Transverse colon (tissue), 4 donors: ENCODE data around the gene RYR3. TPM values are rescaled to one million over a fixed set of nuclear protein-coding genes. Genes with fewer than 3 reads are reported as not detected.

Source experiments
- DNase-seq: peaks from one replicate; pipeline ENCODE4 v3.0.0-alpha.2; 2019
- H3K27ac ChIP-seq, 4 donors: fragments of 200-600 bp; sonication (generic); 2 replicates each; pipeline ENCODE4 v1.5.1; 2016 to 2018; ENCODE audit warnings: inconsistent platforms in 4 of 4
- H3K27me3 ChIP-seq: fragments of 200-600 bp; sonication (generic); 2 replicates; pipeline ENCODE4 v1.5.1; 2017; ENCODE audit warnings: inconsistent platforms
- H3K36me3 ChIP-seq, 4 donors: fragments of 200-600 bp; sonication (generic); 2 replicates each; pipeline ENCODE4 v1.5.1; 2017 to 2019; ENCODE audit warnings: inconsistent platforms in 4 of 4
- H3K4me1 ChIP-seq, 4 donors: fragments of 200-600 bp; sonication (generic); 2 replicates each; pipeline ENCODE4 v1.5.1; 2017 to 2020; ENCODE audit warnings: inconsistent platforms in 4 of 4
- H3K4me3 ChIP-seq, 4 donors: fragments of 200-600 bp; sonication (generic); 1 replicate in 1 of 4; 2 replicates in 3 of 4; pipeline versions ENCODE4 v1.5.1 to v1.6.1; 2017 to 2019; ENCODE audit warnings: inconsistent platforms in 4 of 4
- H3K9me3 ChIP-seq, 2 donors: fragments of 200-600 bp; sonication (generic); 2 replicates each; pipeline ENCODE4 v1.5.1; 2017 to 2019; ENCODE audit warnings: inconsistent platforms in 2 of 2
- CTCF ChIP-seq, 5 experiments: fragments of 200-600 bp in 3 of 5; fragments of 450-650 bp in 2 of 5; sonication (generic) in 3 of 5; IDR thresholded peaks; 1 replicate in 2 of 5; 2 replicates in 3 of 5; pipeline ENCODE4 v1.5.1; 2016 to 2017; ENCODE audit warnings: antibody characterized with exemption in 5 of 5, inconsistent platforms in 3 of 5, mild to moderate bottlenecking in 2 of 5, moderate library complexity in 1 of 5
- EP300 ChIP-seq: sonication (generic); formaldehyde crosslinking; IDR thresholded peaks from one replicate; pipeline ENCODE4 v1.6.1; 2017; ENCODE audit warnings: antibody characterized with exemption, low read depth
- POLR2A ChIP-seq: fragments of 450-650 bp; IDR thresholded peaks from one replicate; pipeline ENCODE4 v1.6.1; 2016; ENCODE audit warnings: antibody characterized with exemption, mild to moderate bottlenecking, moderate library complexity
- POLR2AphosphoS5 ChIP-seq, 3 donors: sonication (generic); formaldehyde crosslinking; IDR thresholded peaks; one replicate each; pipeline ENCODE4 v1.6.1; 2016; ENCODE audit warnings: antibody characterized with exemption in 3 of 3
- WGBS, 2 donors: methylation state at CpG; one replicate each; pipeline ENCODE4 v1.1.5; 2018; ENCODE audit warnings: low coverage in 1 of 2; 5-methylcytosine and 5-hydroxymethylcytosine counted together
- in situ Hi-C, 4 donors: fragments of 200-750 bp; cut with MboI; loops; one replicate each; pipeline versions ENCODE4 v1.15.0 to v1.15.1; 2017; ENCODE audit warnings: low sequenced_read_pairs in 3 of 4, low pct_ligation_motif_present in 1 of 4, low pct_unique_long_range_greater_than_20kb in 1 of 4
- intact Hi-C: fragments of 100-400 bp; cut with DNase I; formaldehyde crosslinking; loops from one replicate; pipeline ENCODE4 v1.15.1; 2023; ENCODE audit warnings: low total_unique reads
- total RNA-seq, 4 donors: library from RNA; depleted of rRNA; stranded (reverse); fragments of >200 nt; gene quantifications; one replicate each; pipeline ENCODE4 v1.1.0, GENCODE V29; 2016

The RYR3 gene
- total RNA-seq, 4 donors from 2014 or later: 0.96 to 9.7 (median 5.4) TPM

DNA sequence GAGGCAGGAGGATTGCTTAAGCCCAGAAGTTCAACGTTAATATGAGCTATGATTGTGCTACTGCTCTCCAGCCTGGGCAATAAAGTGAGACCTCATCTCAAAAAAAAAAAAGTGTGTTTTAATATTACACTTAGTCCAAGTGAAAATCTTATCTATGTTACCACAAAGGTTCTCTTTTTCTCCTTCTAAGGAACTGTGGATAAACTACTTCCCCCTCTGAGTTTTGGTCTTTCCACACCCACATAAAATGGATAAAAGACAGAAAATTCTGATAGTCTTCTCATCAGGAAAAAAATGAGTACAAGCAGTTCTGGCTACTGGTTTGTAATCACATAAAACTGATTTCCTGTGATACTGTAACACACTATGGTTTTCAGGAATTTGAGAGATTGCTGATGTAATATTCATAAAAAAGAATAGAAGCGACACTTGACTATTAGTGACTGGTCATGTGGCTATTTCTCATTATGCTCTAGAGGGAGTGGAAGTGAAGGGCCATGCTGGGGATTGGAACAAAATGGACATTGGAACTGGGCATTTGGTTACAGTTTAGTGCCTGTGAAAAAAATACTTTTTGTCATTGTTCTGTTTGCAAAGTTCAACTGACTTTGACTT is 68.2 kb downstream of the RYR3 start:
- intact Hi-C loops: no loop called here
- Histone ChIP-seq H3K4me1 (no peaks in the 10 kb centered on the region), H3K27ac (no peak overlapping the region), H3K27me3 (no peaks in the 10 kb centered on the region), H3K4me3 (no peak overlapping the region), H3K9me3 (no peaks in the 10 kb centered on the region), H3K36me3 (no peaks in the 10 kb centered on the region)
- TF ChIP-seq CTCF (IDR thresholded peaks at IDR 0.05): no peak
- TF ChIP-seq POLR2A: no peak
- TF ChIP-seq EP300: no peak
- TF ChIP-seq POLR2AphosphoS5 (IDR thresholded peaks at IDR 0.05): no peak
- no peak for DNase-seq
- 76% methylated on average over 2 of the region's 2 CpGs for WGBS, 2 donors
- in situ Hi-C loops: no loop called here

- H3K4me1 ChIP-seq: no peaks in the 10 kb centered on the region
- no peak for DNase-seq
- no peak overlapping the region for H3K27ac ChIP-seq
- intact Hi-C loops (no loop called here), in situ Hi-C loops (no loop called here)
- no peak overlapping the region for H3K4me3 ChIP-seq
- 88 to 90% methylated on average over 5 to 8 of the region's 8 CpGs for WGBS, 2 donors
- no peaks in the 10 kb centered on the region for H3K9me3 ChIP-seq
- H3K36me3 ChIP-seq: no peaks in the 10 kb centered on the region
- H3K27me3 ChIP-seq: no peaks in the 10 kb centered on the region
- TF ChIP-seq CTCF (IDR thresholded peaks at IDR 0.05) (no peak), EP300 (no peak), POLR2AphosphoS5 (IDR thresholded peaks at IDR 0.05) (no peak), POLR2A (no peak)
These were observed 69.6 kb downstream of the RYR3 start for GRCh38 chr15:33380406-33380805.

GRCh38 chr15:33382491-33382890 is 71.7 kb downstream of the RYR3 start:
- no peak for TF ChIP-seq EP300
- TF ChIP-seq CTCF (IDR thresholded peaks at IDR 0.05): no peak
- no peak for TF ChIP-seq POLR2A
- no peak for TF ChIP-seq POLR2AphosphoS5 (IDR thresholded peaks at IDR 0.05)
- intact Hi-C loops: no loop called here
- H3K9me3 ChIP-seq: no peaks in the 10 kb centered on the region
- WGBS, 2 donors: 73 to 74% methylated on average over 3 of the region's 3 CpGs
- DNase-seq: no peak
- H3K27ac ChIP-seq: no peak overlapping the region
- no peaks in the 10 kb centered on the region for H3K36me3 ChIP-seq
- no peaks in the 10 kb centered on the region for H3K27me3 ChIP-seq
- H3K4me1 ChIP-seq: no peaks in the 10 kb centered on the region
- no peak overlapping the region for H3K4me3 ChIP-seq
- in situ Hi-C loops: no loop called here

DNA sequence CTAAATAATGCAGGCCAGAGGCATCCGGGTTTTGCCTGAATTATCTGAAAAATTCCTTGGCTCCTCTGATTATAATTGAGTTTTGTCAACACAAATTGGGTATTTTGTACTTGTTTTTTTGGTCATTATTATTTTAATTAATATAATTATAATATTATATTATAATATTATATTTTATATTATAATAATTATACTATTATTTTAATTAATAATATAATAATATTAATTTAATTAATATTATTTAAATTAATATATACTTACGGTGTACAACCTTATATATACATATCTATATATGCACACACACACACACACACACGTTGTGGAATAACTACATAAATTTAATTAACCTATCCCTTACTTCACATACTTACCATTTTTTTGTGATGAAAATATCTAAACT is 73.5 kb downstream of the RYR3 start:
- WGBS, 2 donors: 69 to 78% methylated on average over 3 of the region's 3 CpGs
- no peaks in the 10 kb centered on the region for H3K36me3 ChIP-seq
- H3K9me3 ChIP-seq: no peaks in the 10 kb centered on the region
- no peak for TF ChIP-seq POLR2A
- TF ChIP-seq CTCF (IDR thresholded peaks at IDR 0.05): no peak
- TF ChIP-seq POLR2AphosphoS5 (IDR thresholded peaks at IDR 0.05): no peak
- no peak for TF ChIP-seq EP300
- H3K27ac ChIP-seq: no peak overlapping the region
- no peak overlapping the region for H3K4me3 ChIP-seq
- intact Hi-C loops: no loop called here
- H3K27me3 ChIP-seq: no peaks in the 10 kb centered on the region
- no peak for DNase-seq
- in situ Hi-C loops: no loop called here
- no peaks in the 10 kb centered on the region for H3K4me1 ChIP-seq
